ENCODE results near the gene C20orf173.

C20orf173 gene

GRCh38 chr20:35503281-35503680 is 26.2 kb downstream of the C20orf173 start:
- H3K9me3 ChIP-seq (ENCODE audit: control extremely low read depth in 1 of 5, control insufficient read depth in 4 of 5, insufficient read depth in 2 of 5, low read depth in 1 of 5, low read length in 4 of 5) = no peaks in the 10 kb centered on the region
- peaks cover 23 to 87% (median 58%) of the 10 kb centered on the region in 4 experiments for H3K36me3 ChIP-seq (ENCODE audit: control insufficient read depth in 4 of 4, insufficient read depth in 4 of 4, low read length in 3 of 4)
- H3K27me3 ChIP-seq (replicated peaks in 2 of 5; ENCODE audit: control insufficient read depth in 4 of 5, insufficient read depth in 5 of 5, low read length in 4 of 5) = no peaks in the 10 kb centered on the region
- H3K4me3 ChIP-seq (ENCODE audit: control insufficient read depth in 1 of 7, extremely low read depth in 1 of 7, insufficient read depth in 4 of 7, low read depth in 2 of 7, low read length in 6 of 7) = no peak overlapping the region
- 99% methylated on average over 10 of the region's 10 CpGs for WGBS (ENCODE audit: insufficient coverage)
- H3K4me1 ChIP-seq (ENCODE audit: control extremely low read depth in 1 of 4, control insufficient read depth in 4 of 4, insufficient read depth in 4 of 4, low read length in 3 of 4) = peaks cover 0 to 11% (median 2%) of the 10 kb centered on the region in 4 experiments
- H3K27ac ChIP-seq (ENCODE audit: insufficient read depth in 1 of 2, low read depth in 1 of 2, low read length in 2 of 2, poor library complexity in 1 of 2, severe bottlenecking in 2 of 2) = no peak overlapping the region
- ChIA-PET CTCF (interaction anchor here (0.6 to 6.6 kb wide), 6 partner anchors 10 to 167 kb away, joined by 3 to 35 read pairs (median 4); no protein-coding TSS in a partner anchor), POLR2A (no interaction called here)
- no peak for DNase-seq

GRCh38 chr20:35502352-35502751 is 27.1 kb downstream of the C20orf173 start:
- POLR2A ChIA-PET = interaction anchor here (0.9 kb wide), 1 partner anchor 11 kb away, joined by 3 read pairs; no protein-coding TSS in a partner anchor

GRCh38 chr20:35499271-35499670 is 30.2 kb downstream of the C20orf173 start:
- Histone ChIP-seq H3K9me3 (ENCODE audit: control extremely low read depth in 1 of 5, control insufficient read depth in 4 of 5, insufficient read depth in 2 of 5, low read depth in 1 of 5, low read length in 4 of 5) (no peaks in the 10 kb centered on the region), H3K27ac (ENCODE audit: insufficient read depth in 1 of 2, low read depth in 1 of 2, low read length in 2 of 2, poor library complexity in 1 of 2, severe bottlenecking in 2 of 2) (no peak overlapping the region), H3K36me3 (ENCODE audit: control insufficient read depth in 4 of 4, insufficient read depth in 4 of 4, low read length in 3 of 4) (peaks cover 29 to 93% (median 62%) of the 10 kb centered on the region in 4 experiments), H3K27me3 (replicated peaks in 2 of 5; ENCODE audit: control insufficient read depth in 4 of 5, insufficient read depth in 5 of 5, low read length in 4 of 5) (no peaks in the 10 kb centered on the region), H3K4me3 (ENCODE audit: control insufficient read depth in 1 of 7, extremely low read depth in 1 of 7, insufficient read depth in 4 of 7, low read depth in 2 of 7, low read length in 6 of 7) (no peak overlapping the region), H3K4me1 (ENCODE audit: control extremely low read depth in 1 of 4, control insufficient read depth in 4 of 4, insufficient read depth in 4 of 4, low read length in 3 of 4) (peaks cover 0 to 11% (median 2%) of the 10 kb centered on the region in 4 experiments)
- POLR2A ChIA-PET = no interaction called here
- CTCF ChIA-PET = interaction anchor here (1.1 to 6.6 kb wide), 3 partner anchors 20 to 195 kb away, joined by 3 to 35 read pairs (median 3); no protein-coding TSS in a partner anchor
- no peak for DNase-seq
- WGBS (ENCODE audit: insufficient coverage) = 100% methylated on average over 1 of the region's 1 CpG

More at GRCh38 chr20:35502352-35502751, 27.1 kb downstream of the C20orf173 start:
- Histone ChIP-seq H3K27ac (ENCODE audit: insufficient read depth in 1 of 2, low read depth in 1 of 2, low read length in 2 of 2, poor library complexity in 1 of 2, severe bottlenecking in 2 of 2) (no peak overlapping the region), H3K27me3 (replicated peaks in 2 of 5; ENCODE audit: control insufficient read depth in 4 of 5, insufficient read depth in 5 of 5, low read length in 4 of 5) (no peaks in the 10 kb centered on the region), H3K36me3 (ENCODE audit: control insufficient read depth in 4 of 4, insufficient read depth in 4 of 4, low read length in 3 of 4) (peaks cover 24 to 89% (median 60%) of the 10 kb centered on the region in 4 experiments), H3K9me3 (ENCODE audit: control extremely low read depth in 1 of 5, control insufficient read depth in 4 of 5, insufficient read depth in 2 of 5, low read depth in 1 of 5, low read length in 4 of 5) (no peaks in the 10 kb centered on the region), H3K4me3 (ENCODE audit: control insufficient read depth in 1 of 7, extremely low read depth in 1 of 7, insufficient read depth in 4 of 7, low read depth in 2 of 7, low read length in 6 of 7) (no peak overlapping the region), H3K4me1 (ENCODE audit: control extremely low read depth in 1 of 4, control insufficient read depth in 4 of 4, insufficient read depth in 4 of 4, low read length in 3 of 4) (peaks cover 0 to 11% (median 2%) of the 10 kb centered on the region in 4 experiments)
- DNase-seq = peak; percentile 31 to 60 (median 58)
- WGBS (ENCODE audit: insufficient coverage) = 21% methylated on average over 7 of the region's 8 CpGs
- CTCF ChIA-PET = interaction anchor here (0.6 to 6.6 kb wide), 5 partner anchors 11 to 54 kb away, joined by 3 to 35 read pairs (median 4); no protein-coding TSS in a partner anchor

- ChIA-PET CTCF (interaction anchor here (0.7 to 6.6 kb wide), 4 partner anchors 13 to 194 kb away, joined by 3 to 35 read pairs (median 6); no protein-coding TSS in a partner anchor), POLR2A (no interaction called here)
- no peaks in the 10 kb centered on the region for H3K9me3 ChIP-seq (ENCODE audit: control extremely low read depth in 1 of 5, control insufficient read depth in 4 of 5, insufficient read depth in 2 of 5, low read depth in 1 of 5, low read length in 4 of 5)
- H3K4me3 ChIP-seq (ENCODE audit: control insufficient read depth in 1 of 7, extremely low read depth in 1 of 7, insufficient read depth in 4 of 7, low read depth in 2 of 7, low read length in 6 of 7) = no peak overlapping the region
- DNase-seq = no peak
- H3K27ac ChIP-seq (ENCODE audit: insufficient read depth in 1 of 2, low read depth in 1 of 2, low read length in 2 of 2, poor library complexity in 1 of 2, severe bottlenecking in 2 of 2) = no peak overlapping the region
- peaks cover 23 to 90% (median 61%) of the 10 kb centered on the region in 4 experiments for H3K36me3 ChIP-seq (ENCODE audit: control insufficient read depth in 4 of 4, insufficient read depth in 4 of 4, low read length in 3 of 4)
- 100% methylated on average over 8 of the region's 9 CpGs for WGBS (ENCODE audit: insufficient coverage)
- H3K27me3 ChIP-seq (replicated peaks in 2 of 5; ENCODE audit: control insufficient read depth in 4 of 5, insufficient read depth in 5 of 5, low read length in 4 of 5) = no peaks in the 10 kb centered on the region
- H3K4me1 ChIP-seq (ENCODE audit: control extremely low read depth in 1 of 4, control insufficient read depth in 4 of 4, insufficient read depth in 4 of 4, low read length in 3 of 4) = peaks cover 0 to 11% (median 2%) of the 10 kb centered on the region in 4 experiments
These were observed 31.7 kb downstream of the C20orf173 start for GRCh38 chr20:35497780-35498189.

- H3K27me3 ChIP-seq (replicated peaks in 2 of 5; ENCODE audit: control insufficient read depth in 4 of 5, insufficient read depth in 5 of 5, low read length in 4 of 5) = no peaks in the 10 kb centered on the region
- WGBS (ENCODE audit: insufficient coverage) = 98% methylated on average over 5 of the region's 5 CpGs
- no peaks in the 10 kb centered on the region for H3K9me3 ChIP-seq (ENCODE audit: control extremely low read depth in 1 of 5, control insufficient read depth in 4 of 5, insufficient read depth in 2 of 5, low read depth in 1 of 5, low read length in 4 of 5)
- H3K4me1 ChIP-seq (ENCODE audit: control extremely low read depth in 1 of 4, control insufficient read depth in 4 of 4, insufficient read depth in 4 of 4, low read length in 3 of 4) = peaks cover 0 to 8% (median 2%) of the 10 kb centered on the region in 4 experiments
- POLR2A ChIA-PET = no interaction called here
- no peak for DNase-seq
- H3K27ac ChIP-seq (ENCODE audit: insufficient read depth in 1 of 2, low read depth in 1 of 2, low read length in 2 of 2, poor library complexity in 1 of 2, severe bottlenecking in 2 of 2) = no peak overlapping the region
- peaks cover 19 to 89% (median 60%) of the 10 kb centered on the region in 4 experiments for H3K36me3 ChIP-seq (ENCODE audit: control insufficient read depth in 4 of 4, insufficient read depth in 4 of 4, low read length in 3 of 4)
- CTCF ChIA-PET = interaction anchor here (0.7 to 1.4 kb wide), 2 partner anchors 14 to 18 kb away, joined by 3 read pairs; no protein-coding TSS in a partner anchor
- no peak overlapping the region for H3K4me3 ChIP-seq (ENCODE audit: control insufficient read depth in 1 of 7, extremely low read depth in 1 of 7, insufficient read depth in 4 of 7, low read depth in 2 of 7, low read length in 6 of 7)
These were observed 32.1 kb downstream of the C20orf173 start for GRCh38 chr20:35497320-35497719.

GRCh38 chr20:35496481-35496880 is 33.0 kb downstream of the C20orf173 start:
- Histone ChIP-seq H3K27ac (ENCODE audit: insufficient read depth in 1 of 2, low read depth in 1 of 2, low read length in 2 of 2, poor library complexity in 1 of 2, severe bottlenecking in 2 of 2) (no peak overlapping the region), H3K4me3 (ENCODE audit: control insufficient read depth in 1 of 7, extremely low read depth in 1 of 7, insufficient read depth in 4 of 7, low read depth in 2 of 7, low read length in 6 of 7) (no peak overlapping the region), H3K36me3 (ENCODE audit: control insufficient read depth in 4 of 4, insufficient read depth in 4 of 4, low read length in 3 of 4) (peaks cover 19 to 83% (median 59%) of the 10 kb centered on the region in 4 experiments), H3K27me3 (replicated peaks in 2 of 5; ENCODE audit: control insufficient read depth in 4 of 5, insufficient read depth in 5 of 5, low read length in 4 of 5) (no peaks in the 10 kb centered on the region), H3K9me3 (ENCODE audit: control extremely low read depth in 1 of 5, control insufficient read depth in 4 of 5, insufficient read depth in 2 of 5, low read depth in 1 of 5, low read length in 4 of 5) (no peaks in the 10 kb centered on the region), H3K4me1 (ENCODE audit: control extremely low read depth in 1 of 4, control insufficient read depth in 4 of 4, insufficient read depth in 4 of 4, low read length in 3 of 4) (peaks cover 0 to 4% (median 1%) of the 10 kb centered on the region in 4 experiments)
- ChIA-PET POLR2A (no interaction called here), CTCF (interaction anchor here (0.8 to 1.4 kb wide), 2 partner anchors 8 to 15 kb away, joined by 3 read pairs; no protein-coding TSS in a partner anchor)
- DNase-seq = no peak
- WGBS (ENCODE audit: insufficient coverage) = 100% methylated on average over 3 of the region's 3 CpGs

GRCh38 chr20:35492352-35492751 is 37.1 kb downstream of the C20orf173 start:
- Histone ChIP-seq H3K27me3 (replicated peaks in 2 of 5; ENCODE audit: control insufficient read depth in 4 of 5, insufficient read depth in 5 of 5, low read length in 4 of 5) (no peaks in the 10 kb centered on the region), H3K4me3 (ENCODE audit: control insufficient read depth in 1 of 7, extremely low read depth in 1 of 7, insufficient read depth in 4 of 7, low read depth in 2 of 7, low read length in 6 of 7) (no peak overlapping the region), H3K9me3 (ENCODE audit: control extremely low read depth in 1 of 5, control insufficient read depth in 4 of 5, insufficient read depth in 2 of 5, low read depth in 1 of 5, low read length in 4 of 5) (no peaks in the 10 kb centered on the region), H3K4me1 (ENCODE audit: control extremely low read depth in 1 of 4, control insufficient read depth in 4 of 4, insufficient read depth in 4 of 4, low read length in 3 of 4) (peaks cover 5 to 25% (median 22%) of the 10 kb centered on the region in 4 experiments), H3K27ac (ENCODE audit: insufficient read depth in 1 of 2, low read depth in 1 of 2, low read length in 2 of 2, poor library complexity in 1 of 2, severe bottlenecking in 2 of 2) (no peak overlapping the region), H3K36me3 (ENCODE audit: control insufficient read depth in 4 of 4, insufficient read depth in 4 of 4, low read length in 3 of 4) (peaks cover 11 to 68% (median 44%) of the 10 kb centered on the region in 4 experiments)
- WGBS (ENCODE audit: insufficient coverage) = 97% methylated on average over 4 of the region's 6 CpGs
- ChIA-PET POLR2A (no interaction called here), CTCF (interaction anchor here (1.6 kb wide), 1 partner anchor 13 kb away, joined by 6 read pairs; no protein-coding TSS in a partner anchor)
- DNase-seq = no peak
